Neuronal stem cell (in vitro differentiated cells): ENCODE measurements around the gene AUP1.

Source experiments
- DNase-seq: peaks from one replicate; pipeline ENCODE4 v3.0.0-alpha.2; 2013; ENCODE audit warnings: low spot score
- H2AFZ ChIP-seq: one replicate; pipeline ENCODE4 v1.6.1; 2013; ENCODE audit warnings: mild to moderate bottlenecking, low read length, inconsistent platforms
- H2AK5ac ChIP-seq: 2 replicates; pipeline ENCODE4 v1.6.1; 2013; ENCODE audit warnings: low read depth, mild to moderate bottlenecking, inconsistent platforms, low read length, moderate library complexity, mixed read lengths
- H2BK120ac ChIP-seq: 2 replicates; pipeline ENCODE4 v1.6.1; 2013; ENCODE audit warnings: low read depth, mild to moderate bottlenecking, inconsistent platforms, low read length, moderate library complexity, mixed read lengths
- H2BK12ac ChIP-seq: one replicate; pipeline ENCODE4 v1.6.1; 2013; ENCODE audit warnings: low read length, inconsistent platforms
- H2BK15ac ChIP-seq: 2 replicates; pipeline ENCODE4 v1.6.1; 2013; ENCODE audit warnings: mild to moderate bottlenecking, low read length, inconsistent platforms, mixed read lengths
- H2BK5ac ChIP-seq: one replicate; pipeline ENCODE4 v1.6.1; 2013; ENCODE audit warnings: inconsistent platforms, mild to moderate bottlenecking, low read length, moderate library complexity
- H3K14ac ChIP-seq: one replicate; pipeline ENCODE4 v1.6.1; 2013; ENCODE audit warnings: low read length, inconsistent platforms
- H3K18ac ChIP-seq: 2 replicates; pipeline ENCODE4 v1.6.1; 2013; ENCODE audit warnings: low read length, inconsistent platforms
- H3K23ac ChIP-seq: 2 replicates; pipeline ENCODE4 v1.6.1; 2013; ENCODE audit warnings: low read depth, mild to moderate bottlenecking, mixed read lengths, low read length, inconsistent platforms; ENCODE audit not compliant: poor library complexity
- H3K27ac ChIP-seq: replicated peaks from 3 replicates; pipeline ENCODE4 v1.5.1; 2013; ENCODE audit warnings: low read length, inconsistent platforms
- H3K27me3 ChIP-seq, 3 experiments: 2 replicates each; pipeline ENCODE4 v1.6.1; 2013; ENCODE audit warnings: low read length in 3 of 3, mild to moderate bottlenecking in 2 of 3, inconsistent platforms in 1 of 3, low read depth in 1 of 3, mixed read lengths in 1 of 3, moderate library complexity in 1 of 3; ENCODE audit not compliant: control insufficient read depth in 3 of 3, insufficient read depth in 3 of 3
- H3K36me3 ChIP-seq, 2 donors: replicated peaks in 1 of 2; 2 replicates each; pipeline ENCODE4 v1.6.1; 2013; ENCODE audit warnings: low read length in 2 of 2; ENCODE audit not compliant: control insufficient read depth in 2 of 2, insufficient read depth in 2 of 2
- H3K4ac ChIP-seq: 2 replicates; pipeline ENCODE4 v1.6.1; 2013; ENCODE audit warnings: inconsistent platforms, mild to moderate bottlenecking, low read length, moderate library complexity
- H3K4me1 ChIP-seq, 2 donors: 1 replicate in 1 of 2; 2 replicates in 1 of 2; pipeline ENCODE4 v1.6.1; 2013; ENCODE audit warnings: low read length in 2 of 2, low read depth in 1 of 2; ENCODE audit not compliant: control insufficient read depth in 2 of 2, insufficient read depth in 1 of 2
- H3K4me2 ChIP-seq: one replicate; pipeline ENCODE4 v1.6.1; 2013; ENCODE audit warnings: mild to moderate bottlenecking, low read length, inconsistent platforms; ENCODE audit not compliant: insufficient read depth, poor library complexity, severe bottlenecking
- H3K4me3 ChIP-seq, 2 donors: 2 replicates each; pipeline ENCODE4 v1.5.1; 2013; ENCODE audit warnings: low read length in 2 of 2, mild to moderate bottlenecking in 2 of 2, inconsistent platforms in 1 of 2, moderate library complexity in 1 of 2
- H3K79me1 ChIP-seq: one replicate; pipeline ENCODE4 v1.6.1; 2013; ENCODE audit warnings: low read depth, mild to moderate bottlenecking, inconsistent platforms, low read length, moderate library complexity
- H3K9ac ChIP-seq: one replicate; pipeline ENCODE4 v1.6.1; 2013; ENCODE audit warnings: mild to moderate bottlenecking, low read depth, low read length, inconsistent platforms; ENCODE audit not compliant: poor library complexity
- H3K9me3 ChIP-seq, 2 donors: replicated peaks in 1 of 2; 2 replicates each; pipeline versions ENCODE3 to v1.6.1; 2013; ENCODE audit warnings: low read length in 2 of 2, mild to moderate bottlenecking in 2 of 2, inconsistent platforms in 1 of 2, low read depth in 1 of 2, mixed read lengths in 1 of 2, moderate library complexity in 1 of 2; ENCODE audit not compliant: control insufficient read depth in 2 of 2, insufficient read depth in 1 of 2
- H4K8ac ChIP-seq: one replicate; pipeline ENCODE4 v1.6.1; 2013; ENCODE audit warnings: low read depth, mild to moderate bottlenecking, inconsistent platforms, low read length, moderate library complexity
- H4K91ac ChIP-seq: one replicate; pipeline ENCODE4 v1.6.1; 2013; ENCODE audit warnings: low read length, low read depth, mild to moderate bottlenecking, inconsistent platforms; ENCODE audit not compliant: poor library complexity
- WGBS, 2 donors: extraction: QIAGEN DNeasy Blood & Tissue Kit; methylation state at CpG; one replicate each; pipeline ENCODE4 v1.1.7; 2013; ENCODE audit warnings: missing lambda C conversion rate in 2 of 2, mixed read lengths in 1 of 2; ENCODE audit not compliant: insufficient read length in 2 of 2, insufficient replicate concordance in 1 of 2; ENCODE audit errors: extremely low coverage in 2 of 2; 5-methylcytosine and 5-hydroxymethylcytosine counted together

AUP1 gene

DNA sequence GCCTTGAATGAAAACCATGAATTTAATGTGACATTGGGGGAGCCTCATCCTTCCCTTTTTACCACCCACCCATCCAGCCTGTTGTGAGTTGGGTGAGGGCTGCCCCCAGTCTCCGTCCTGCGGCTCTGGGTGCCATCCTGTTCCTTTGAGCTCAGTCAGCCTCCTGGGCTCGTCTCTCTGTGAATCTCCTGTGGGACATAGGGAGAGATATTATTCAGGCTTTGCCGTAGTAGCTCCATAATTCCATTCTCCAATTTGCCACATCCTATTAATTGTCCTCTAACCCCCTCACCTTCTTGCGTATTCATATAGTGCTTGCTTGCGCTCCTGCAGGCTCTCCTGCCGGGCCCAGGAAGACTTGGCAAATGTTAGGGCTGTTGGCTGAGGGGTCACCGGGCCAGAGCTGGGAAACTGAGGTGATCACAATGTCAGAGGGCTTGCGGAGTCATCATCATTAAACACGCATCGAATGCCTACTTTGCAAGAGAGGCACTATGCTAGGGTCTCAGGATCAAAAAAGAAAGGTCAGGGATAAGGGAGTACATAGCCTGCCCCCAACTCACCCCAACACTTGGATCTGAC is 2.8 kb downstream of the AUP1 start:
- DNase-seq: no peak
- H2AFZ ChIP-seq: no peak overlapping the region

GRCh38 chr2:74525717-74526648 is 3.5 kb downstream of the AUP1 start, which contains the start of gene DQX1:
TSS of gene DQX1 (minus strand) at chr2:74526231. CDS start at chr2:74525729, 502 bp downstream.
- Histone ChIP-seq H3K36me3 (peaks cover 27 to 33% of the 10 kb centered on the region in 2 donors), H3K9me3 (peaks cover 0 to 2% of the 10 kb centered on the region in 2 donors), H4K91ac (no peak within 1 kb of the TSS), H3K9ac (no peak within 1 kb of the TSS), H3K18ac (no peak within 1 kb of the TSS), H4K8ac (no peak within 1 kb of the TSS), H2BK120ac (no peak within 1 kb of the TSS), H3K27me3 (peaks cover 0 to 23% (median 4%) of the 10 kb centered on the region in 3 experiments), H3K4me1 (peaks cover 11 to 12% of the 10 kb centered on the region in 2 donors), H3K4me2 (no peak within 1 kb of the TSS), H3K14ac (no peak within 1 kb of the TSS), H2AK5ac (no peak within 1 kb of the TSS), H2BK15ac (no peak within 1 kb of the TSS), H3K23ac (no peak within 1 kb of the TSS), H3K27ac (no peak within 1 kb of the TSS), H3K4ac (no peak within 1 kb of the TSS), H3K79me1 (peaks cover 5% of the 10 kb centered on the region), H3K4me3 (no peak within 1 kb of the TSS), H2AFZ (no peak within 1 kb of the TSS), H2BK12ac (no peak within 1 kb of the TSS), H2BK5ac (no peak within 1 kb of the TSS)
- WGBS, 2 donors: no CpG with 5 or more reads among the region's 11 CpGs
- DNase-seq: no peak

More for the DNA sequence above, 2.8 kb downstream of the AUP1 start:
- Histone ChIP-seq H4K91ac (no peak overlapping the region), H3K4me2 (no peak overlapping the region), H2BK12ac (no peak overlapping the region), H2BK15ac (no peak overlapping the region), H2BK120ac (no peak overlapping the region), H3K9ac (no peak overlapping the region), H3K79me1 (peaks cover 5% of the 10 kb centered on the region), H3K27me3 (peaks cover 0 to 16% (median 3%) of the 10 kb centered on the region in 3 experiments), H3K4me3 (no peak overlapping the region), H3K23ac (no peak overlapping the region), H3K14ac (no peak overlapping the region), H4K8ac (no peak overlapping the region), H2BK5ac (no peak overlapping the region), H3K4me1 (peaks cover 11 to 17% of the 10 kb centered on the region in 2 donors), H3K4ac (no peak overlapping the region), H2AK5ac (no peak overlapping the region), H3K18ac (no peak overlapping the region), H3K27ac (no peak overlapping the region), H3K36me3 (peaks cover 29 to 41% of the 10 kb centered on the region in 2 donors), H3K9me3 (peaks cover 0 to 2% of the 10 kb centered on the region in 2 donors)
- WGBS, 2 donors: no CpG with 5 or more reads among the region's 11 CpGs

DNA sequence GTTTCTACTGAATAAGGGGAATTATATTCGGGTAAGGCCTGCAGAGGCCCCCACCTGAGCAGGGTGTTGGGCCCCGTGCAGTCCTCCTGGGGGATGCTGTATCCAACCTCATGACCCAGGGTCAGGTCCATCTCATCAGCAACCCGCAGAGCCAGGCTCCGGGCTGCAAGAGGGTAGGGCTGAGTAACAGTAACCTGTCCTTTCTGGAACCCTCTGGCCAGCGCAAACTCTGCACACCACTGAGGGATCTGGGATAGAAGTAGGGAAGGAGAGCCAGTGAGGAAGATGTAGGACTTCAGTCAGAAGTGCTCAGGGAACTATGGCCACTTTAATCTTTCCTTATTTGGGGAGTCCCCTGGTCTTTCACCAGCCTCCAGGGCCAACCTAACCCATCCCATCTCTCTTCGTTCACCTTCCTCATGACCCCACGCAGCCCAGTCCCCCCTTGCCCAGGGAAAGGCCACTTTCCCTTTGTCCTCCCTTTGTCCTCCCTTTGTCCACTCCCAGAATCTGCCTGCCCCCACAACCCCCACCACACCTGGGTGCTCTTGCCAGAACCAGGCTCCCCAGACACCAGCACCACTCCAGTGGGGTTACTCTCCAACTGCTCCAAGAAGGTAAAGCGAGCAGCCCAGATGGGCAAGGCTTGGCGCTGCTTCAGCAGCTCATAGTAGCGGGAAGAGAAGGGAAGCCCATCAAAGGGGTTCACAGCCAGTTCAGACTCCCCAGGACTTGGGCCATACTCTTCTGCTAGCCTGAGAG is 4.4 kb downstream of the AUP1 start:
- Histone ChIP-seq H3K9ac (no peak overlapping the region), H2AFZ (no peak overlapping the region), H2BK5ac (no peak overlapping the region), H3K27me3 (peaks cover 0 to 32% (median 8%) of the 10 kb centered on the region in 3 experiments), H3K4me2 (no peak overlapping the region), H3K4me3 (no peak overlapping the region), H3K36me3 (peaks cover 25 to 30% of the 10 kb centered on the region in 2 donors), H3K14ac (no peak overlapping the region), H2BK15ac (no peak overlapping the region), H2AK5ac (no peak overlapping the region), H3K9me3 (peaks cover 0 to 2% of the 10 kb centered on the region in 2 donors), H4K91ac (no peak overlapping the region), H4K8ac (no peak overlapping the region), H3K27ac (no peak overlapping the region), H3K4me1 (peaks cover 6 to 8% of the 10 kb centered on the region in 2 donors), H3K4ac (no peak overlapping the region), H3K18ac (no peak overlapping the region), H2BK120ac (no peak overlapping the region), H3K23ac (no peak overlapping the region), H3K79me1 (peaks cover 5% of the 10 kb centered on the region), H2BK12ac (no peak overlapping the region)
- no peak for DNase-seq
- no CpG with 5 or more reads among the region's 10 CpGs for WGBS, 2 donors
